Suprapubic skin (tissue), 3 donors: ENCODE results near the gene COA5.

ENCODE experiments used
- EP300 ChIP-seq: sonication (generic); formaldehyde crosslinking; IDR thresholded peaks from one replicate; pipeline ENCODE4 v1.6.1; 2017; ENCODE audit warnings: antibody characterized with exemption
- POLR2A ChIP-seq, 2 donors: fragments of 450-650 bp; IDR thresholded peaks; one replicate each; pipeline ENCODE4 v1.6.1; 2017; ENCODE audit warnings: antibody characterized with exemption in 2 of 2, mild to moderate bottlenecking in 2 of 2, moderate library complexity in 2 of 2
- TF ChIP-seq, protein P1 (sequence below), 2 donors: fragments of 200-600 bp in 1 of 2; fragments of 450-650 bp in 1 of 2; sonication (generic) in 1 of 2; IDR thresholded peaks; one replicate each; pipeline ENCODE4 v1.5.1; 2016 to 2019; ENCODE audit warnings: antibody characterized with exemption in 2 of 2, mild to moderate bottlenecking in 1 of 2, moderate library complexity in 1 of 2

DNA sequence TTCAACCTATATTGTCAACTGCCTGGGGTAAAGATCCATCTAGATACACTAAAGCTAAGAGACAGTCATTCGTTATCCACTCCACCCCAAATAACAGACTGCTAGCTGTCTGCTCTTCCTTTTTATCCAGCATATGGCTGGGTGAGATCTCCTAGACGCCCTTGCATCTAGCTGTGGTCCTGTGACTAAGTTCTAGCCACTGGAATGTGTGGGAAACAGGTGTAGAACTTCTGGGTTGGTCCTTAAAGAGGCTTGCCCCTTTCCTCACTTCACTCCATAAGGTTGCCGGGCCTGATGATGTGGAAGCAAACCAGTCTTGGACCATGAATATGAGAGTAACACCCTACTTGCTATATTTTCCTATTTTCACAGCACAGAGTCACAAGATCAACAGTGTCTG is 3.2 kb downstream of the COA5 start:
- TF ChIP-seq, protein P1, sequence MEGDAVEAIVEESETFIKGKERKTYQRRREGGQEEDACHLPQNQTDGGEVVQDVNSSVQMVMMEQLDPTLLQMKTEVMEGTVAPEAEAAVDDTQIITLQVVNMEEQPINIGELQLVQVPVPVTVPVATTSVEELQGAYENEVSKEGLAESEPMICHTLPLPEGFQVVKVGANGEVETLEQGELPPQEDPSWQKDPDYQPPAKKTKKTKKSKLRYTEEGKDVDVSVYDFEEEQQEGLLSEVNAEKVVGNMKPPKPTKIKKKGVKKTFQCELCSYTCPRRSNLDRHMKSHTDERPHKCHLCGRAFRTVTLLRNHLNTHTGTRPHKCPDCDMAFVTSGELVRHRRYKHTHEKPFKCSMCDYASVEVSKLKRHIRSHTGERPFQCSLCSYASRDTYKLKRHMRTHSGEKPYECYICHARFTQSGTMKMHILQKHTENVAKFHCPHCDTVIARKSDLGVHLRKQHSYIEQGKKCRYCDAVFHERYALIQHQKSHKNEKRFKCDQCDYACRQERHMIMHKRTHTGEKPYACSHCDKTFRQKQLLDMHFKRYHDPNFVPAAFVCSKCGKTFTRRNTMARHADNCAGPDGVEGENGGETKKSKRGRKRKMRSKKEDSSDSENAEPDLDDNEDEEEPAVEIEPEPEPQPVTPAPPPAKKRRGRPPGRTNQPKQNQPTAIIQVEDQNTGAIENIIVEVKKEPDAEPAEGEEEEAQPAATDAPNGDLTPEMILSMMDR (IDR thresholded peaks at IDR 0.05), result no peak
- TF ChIP-seq POLR2A (IDR thresholded peaks at IDR 0.05), result no peak
- TF ChIP-seq EP300, result no peak
